Measurements from ENCODE around the gene WWTR1.

Gene WWTR1

DNA sequence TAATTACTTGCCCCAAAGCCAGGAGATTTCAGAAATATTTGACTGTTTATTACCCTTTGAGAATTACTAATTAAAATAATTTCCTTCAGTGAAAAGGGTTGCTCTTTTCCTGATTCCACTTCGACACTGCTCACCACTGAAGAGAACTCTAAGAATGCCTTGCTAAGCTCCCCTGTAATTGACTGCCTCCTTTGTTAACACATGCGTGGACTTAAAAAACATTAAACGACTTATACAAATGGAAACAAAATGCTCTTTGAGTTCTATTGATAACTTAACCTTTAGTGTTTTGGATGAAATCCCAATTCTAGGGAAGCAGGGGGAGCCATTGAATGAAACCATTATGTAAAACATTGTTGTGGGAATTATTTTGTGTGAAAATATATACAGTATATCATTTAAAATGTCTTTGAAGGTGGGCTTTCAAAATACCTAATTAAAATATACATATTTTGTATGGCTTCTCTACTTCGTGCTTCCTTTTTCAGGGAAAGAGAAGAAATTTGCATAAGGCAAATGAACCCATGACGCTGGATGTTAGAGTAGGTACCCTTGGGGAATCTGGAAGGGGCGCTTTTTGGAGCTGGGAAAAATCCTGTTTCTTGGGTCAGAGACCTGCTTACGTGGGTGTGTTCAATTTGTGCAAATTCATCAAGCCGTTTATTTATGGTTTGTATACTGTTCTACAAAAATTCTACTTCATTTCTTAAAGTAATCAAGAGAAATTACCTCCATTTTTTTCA lies 64.2 kb downstream of the WWTR1 start:
- no peak for DNase-seq (ENCODE audit: low spot score)

DNA sequence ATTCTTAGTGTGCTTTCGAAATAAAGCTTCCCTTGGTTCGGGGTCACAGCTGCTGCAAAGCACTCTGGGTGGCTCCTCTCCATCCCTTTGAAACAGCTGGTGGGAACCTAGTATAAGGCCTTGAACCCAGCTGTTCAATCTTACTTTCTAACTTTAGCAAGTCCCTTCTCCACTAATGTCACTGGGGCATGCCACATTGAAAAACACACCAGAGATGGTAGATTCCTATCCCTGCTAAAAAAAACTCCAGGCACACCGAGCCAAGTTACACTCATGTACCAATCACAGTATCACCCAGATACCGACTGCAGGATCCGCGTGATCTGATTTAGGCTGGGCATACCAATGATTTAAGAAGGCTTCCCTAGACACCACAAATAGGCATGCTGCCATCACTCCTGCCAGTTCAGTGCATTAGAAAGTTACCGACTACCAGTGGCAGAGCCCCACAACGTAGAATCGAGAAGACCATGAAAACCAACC lies 65.0 kb downstream of the WWTR1 start:
- DNase-seq (ENCODE audit: low spot score): no peak

- no peak for DNase-seq (ENCODE audit: low spot score)
Measured at GRCh38 chr3:149590691-149591441, 67.0 kb downstream of the WWTR1 start.

- no peak for DNase-seq (ENCODE audit: low spot score)
Measured at GRCh38 chr3:149589332-149589731, 68.5 kb downstream of the WWTR1 start.

DNA sequence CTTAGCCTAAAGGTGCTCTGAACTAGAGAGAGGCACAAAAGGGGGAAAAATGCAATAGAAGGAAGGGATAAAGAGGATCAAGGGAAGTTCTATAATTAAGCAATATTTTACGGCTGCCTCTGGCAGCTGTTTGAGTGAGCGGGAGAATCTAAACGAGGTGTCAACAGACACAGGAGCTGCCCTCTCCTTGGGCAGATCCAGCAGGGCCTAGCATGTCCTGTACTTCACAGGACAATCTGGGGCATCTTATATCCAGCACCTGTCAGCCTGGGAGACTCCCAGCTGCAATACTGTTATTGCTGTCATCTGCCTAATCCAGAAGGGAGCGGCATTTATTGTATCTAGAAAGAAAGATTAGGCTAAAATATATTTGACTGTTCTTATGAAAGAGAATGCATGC lies 68.9 kb downstream of the WWTR1 start:
- DNase-seq (ENCODE audit: low spot score): no peak

DNA sequence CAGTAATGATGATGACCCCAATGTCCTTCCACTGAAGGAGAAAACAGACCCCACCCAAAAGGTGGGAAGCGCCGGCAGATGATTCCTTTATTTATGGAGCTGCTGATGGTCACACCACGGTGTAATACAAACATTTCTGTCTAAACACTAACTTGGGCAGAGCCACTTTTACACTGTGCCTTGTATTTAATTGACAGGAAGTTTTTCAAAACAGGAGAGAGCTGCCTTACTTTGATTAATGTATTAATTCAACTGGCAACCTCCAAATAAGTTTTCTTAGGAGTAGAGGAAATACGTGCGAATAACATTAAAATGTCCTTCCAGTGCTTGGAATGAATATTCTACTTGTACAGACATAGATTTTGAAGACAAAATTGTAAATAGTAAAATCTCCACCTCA lies 70.4 kb downstream of the WWTR1 start:
- DNase-seq (ENCODE audit: low spot score): no peak

DNA sequence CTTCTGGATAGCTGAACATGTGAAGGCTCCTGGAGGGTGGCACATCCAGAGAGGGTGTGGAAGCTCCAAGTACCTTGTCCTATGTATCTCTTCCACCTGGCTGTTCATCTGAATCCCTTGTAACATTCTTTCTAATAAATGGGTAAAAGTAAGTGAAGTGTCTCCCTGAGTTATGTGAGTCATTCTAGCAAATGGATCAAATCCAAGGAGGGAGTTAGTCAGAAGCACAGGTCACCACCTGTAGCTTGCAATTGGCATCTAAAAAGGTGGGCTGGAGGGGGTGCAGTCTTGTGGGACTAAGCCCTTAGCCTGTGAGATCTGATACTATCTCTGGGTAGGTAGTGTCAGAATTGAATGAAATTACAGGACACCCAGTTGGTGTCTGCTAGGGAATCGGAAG lies 71.0 kb downstream of the WWTR1 start:
- no peak for DNase-seq (ENCODE audit: low spot score)

GRCh38 chr3:149585401-149585726 lies 72.5 kb downstream of the WWTR1 start:
- DNase-seq (ENCODE audit: low spot score): no peak

DNA sequence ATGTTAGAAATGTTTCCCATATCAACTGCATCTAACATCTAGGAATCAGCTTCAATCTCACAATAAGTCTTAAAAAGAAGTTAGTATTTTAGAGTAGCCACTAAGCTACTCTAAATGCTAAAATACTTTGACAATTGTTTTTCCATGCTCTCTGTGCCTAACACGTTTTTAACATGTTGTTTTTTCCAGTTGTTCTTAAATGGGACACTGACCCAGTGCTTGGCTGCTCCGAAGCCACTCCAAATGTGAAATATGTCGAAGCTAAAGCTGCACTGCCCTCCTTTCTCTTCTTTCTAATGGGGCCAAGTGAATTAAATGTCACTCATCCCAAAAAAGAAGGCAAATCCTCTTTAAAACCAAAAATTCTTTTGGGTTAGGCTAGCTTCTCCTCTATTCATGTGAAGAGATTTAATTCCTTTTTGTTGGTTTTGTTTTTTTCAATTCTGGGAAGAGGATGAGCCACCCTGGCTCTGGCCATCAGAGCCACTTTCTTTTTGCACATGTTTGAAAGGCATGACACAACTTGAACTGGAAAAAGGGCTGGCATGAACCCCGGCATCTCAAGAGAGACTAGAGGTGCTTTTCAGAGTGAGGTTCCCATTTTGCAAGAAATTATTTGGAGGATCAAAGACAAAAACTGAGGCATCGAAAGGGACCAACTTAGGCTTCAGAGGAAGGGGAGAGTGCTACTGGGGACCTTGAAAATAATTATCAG lies 73.7 kb downstream of the WWTR1 start:
- DNase-seq (ENCODE audit: low spot score): no peak

DNA sequence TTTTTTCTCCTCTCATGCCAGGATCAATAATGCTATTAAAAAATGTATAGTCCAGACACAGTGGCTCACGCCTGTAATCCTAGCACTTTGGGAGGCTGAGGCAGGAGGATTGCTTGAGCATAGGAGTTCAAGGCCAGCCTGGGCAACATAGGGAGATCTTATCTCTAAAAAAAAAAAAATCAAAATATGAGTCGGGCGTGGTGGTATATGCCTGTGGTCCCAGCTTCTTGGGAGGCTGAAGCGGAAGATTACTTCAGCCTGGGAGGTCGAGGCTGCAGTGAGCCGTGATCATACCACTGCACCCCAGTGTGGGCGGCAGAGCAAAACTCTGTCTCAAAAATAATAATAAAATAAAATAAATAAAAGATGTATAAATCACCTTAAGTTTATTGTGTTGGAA lies 75.4 kb downstream of the WWTR1 start:
- DNase-seq (ENCODE audit: low spot score): no peak

DNA sequence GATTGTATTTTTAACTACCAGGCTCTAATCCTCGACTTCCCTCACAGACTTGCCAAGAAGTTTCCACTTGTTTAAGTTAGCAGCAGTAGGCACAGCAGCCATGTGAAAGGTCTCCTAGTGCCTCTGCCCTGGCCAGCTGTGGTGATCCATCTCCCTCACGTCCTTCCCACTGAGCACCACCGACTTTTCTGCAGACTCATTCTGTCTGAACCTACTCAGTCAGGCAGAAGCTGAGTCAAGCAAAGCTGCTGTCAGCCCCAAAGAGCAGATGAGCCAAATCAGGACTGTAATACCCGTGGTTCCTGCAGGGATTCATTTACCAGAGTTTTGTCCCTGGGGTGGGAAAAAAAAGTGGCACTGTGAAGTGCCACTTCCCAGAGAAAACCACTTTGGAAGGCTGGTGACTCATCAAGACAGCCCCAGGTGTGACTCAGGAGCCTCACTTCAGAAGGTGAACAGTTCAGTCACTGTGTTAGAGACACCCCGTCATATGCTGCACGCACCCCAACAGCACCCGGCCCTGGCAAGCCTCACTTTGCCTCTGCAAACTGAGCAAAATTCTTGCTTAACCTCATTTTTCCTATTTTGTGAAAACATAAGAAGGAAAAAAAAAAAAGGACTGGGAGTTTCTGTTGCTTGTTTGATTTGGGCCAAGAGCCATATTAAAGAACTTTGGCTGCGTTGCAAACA lies 76.0 kb downstream of the WWTR1 start:
- DNase-seq (ENCODE audit: low spot score): no peak

- no peak for DNase-seq (ENCODE audit: low spot score)
Measured at GRCh38 chr3:149581248-149581647, 76.6 kb downstream of the WWTR1 start.

GRCh38 chr3:149579838-149580542 lies 77.8 kb downstream of the WWTR1 start:
- DNase-seq (ENCODE audit: low spot score): no peak

DNA sequence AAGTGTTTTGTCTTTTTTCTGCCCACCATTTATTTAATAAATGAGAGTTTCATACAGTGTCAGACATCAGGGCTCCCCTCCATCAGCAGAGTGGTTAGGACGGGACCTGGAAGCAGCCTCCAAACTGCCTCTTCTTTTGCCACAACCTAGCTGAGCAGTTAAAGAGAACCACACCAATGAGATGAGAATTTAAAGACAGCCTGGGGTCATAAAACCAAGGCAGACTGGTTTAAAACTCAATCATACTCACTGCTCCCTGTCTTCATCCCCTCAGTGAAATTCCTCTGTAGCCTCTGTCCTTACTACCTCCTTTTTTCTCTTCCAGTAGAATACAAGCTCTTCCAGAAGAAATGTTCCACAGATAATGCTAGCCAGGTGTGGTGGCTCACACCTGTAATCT lies 78.7 kb downstream of the WWTR1 start:
- DNase-seq (ENCODE audit: low spot score): no peak

DNA sequence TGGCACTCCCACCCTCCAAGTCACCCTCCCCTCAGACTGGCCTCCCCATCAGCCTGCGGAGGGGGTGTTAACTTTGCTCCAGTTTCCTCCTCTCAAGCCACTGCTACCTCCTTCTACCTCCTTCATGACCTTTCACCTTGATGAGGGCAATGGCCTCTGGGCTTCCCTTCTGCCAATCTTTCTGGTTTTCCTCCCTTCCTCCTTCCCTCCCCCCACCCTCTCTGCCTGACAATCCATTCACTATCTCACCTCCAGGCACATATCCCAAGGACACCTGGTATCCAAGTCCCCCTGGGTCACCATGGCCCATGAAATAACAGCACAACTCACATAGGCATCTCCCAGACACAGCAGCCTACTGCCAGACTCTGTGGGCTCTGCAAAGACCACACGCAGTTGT lies 80.0 kb downstream of the WWTR1 start:
- DNase-seq (ENCODE audit: low spot score): no peak

DNA sequence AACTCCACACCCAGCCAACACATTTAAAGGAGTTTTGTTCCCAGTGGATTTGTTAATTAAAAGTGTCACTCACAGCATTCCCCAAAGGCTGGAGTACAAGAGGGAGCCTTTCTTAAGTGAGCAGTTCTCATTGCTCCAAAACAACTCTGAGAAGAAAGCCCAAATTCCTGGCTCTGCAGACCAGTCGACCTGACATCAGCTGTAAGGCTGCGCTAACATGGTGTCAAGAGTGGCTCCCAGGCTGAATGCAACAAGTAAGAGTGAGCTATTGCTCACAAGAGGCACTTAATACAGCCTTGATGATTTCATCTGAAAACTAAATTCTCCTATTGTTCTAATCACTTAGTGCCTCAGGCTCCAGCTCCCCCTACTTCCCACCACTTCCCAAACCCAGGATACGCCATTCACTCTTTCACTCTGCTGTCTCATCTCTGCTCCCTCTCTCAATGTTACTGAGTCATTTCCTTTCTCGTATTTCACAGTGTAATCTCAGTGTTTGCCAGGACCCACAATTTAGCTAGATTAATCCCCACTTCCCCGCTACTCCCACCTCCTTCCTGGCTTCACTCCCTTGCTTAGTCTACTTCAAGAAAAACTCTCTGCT lies 81.8 kb downstream of the WWTR1 start:
- DNase-seq (ENCODE audit: low spot score): no peak

DNA sequence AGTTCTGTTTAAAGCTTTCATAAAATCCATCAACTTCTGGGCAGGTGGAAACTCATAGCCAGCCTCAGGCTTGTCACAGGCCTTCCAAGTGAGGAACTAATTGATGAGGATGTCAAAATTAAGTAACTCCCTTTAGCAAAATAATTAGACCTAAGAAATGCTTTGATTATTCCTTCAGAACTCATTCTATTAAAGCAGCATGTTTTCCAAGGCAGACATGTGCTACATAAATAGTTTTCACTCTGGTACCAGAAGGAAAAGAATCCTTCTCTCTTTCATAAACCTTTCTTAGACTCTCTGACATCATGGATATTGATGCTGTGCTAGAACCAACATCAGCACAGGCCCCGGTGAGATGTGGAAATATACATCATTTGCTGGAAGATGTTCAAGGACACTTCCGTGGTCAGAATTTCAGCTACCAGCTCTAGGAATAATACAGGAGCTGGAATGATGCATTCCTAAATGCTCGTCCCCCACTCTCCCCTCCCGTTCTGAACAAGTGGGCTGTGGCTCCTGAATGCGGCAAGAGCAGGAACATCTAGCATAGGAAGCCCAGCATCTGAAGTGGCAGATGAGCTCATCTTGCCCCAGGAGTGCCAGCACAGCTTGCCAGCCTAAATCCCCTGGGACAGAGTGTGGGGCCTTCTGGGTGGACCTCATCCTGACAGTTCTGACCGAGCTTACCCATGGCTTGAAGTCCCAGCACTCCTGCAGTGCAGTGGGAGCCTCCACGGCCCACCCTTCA lies 82.4 kb downstream of the WWTR1 start:
- no peak for DNase-seq (ENCODE audit: low spot score)

GRCh38 chr3:149572796-149573414 lies 84.9 kb downstream of the WWTR1 start:
- DNase-seq (ENCODE audit: low spot score): no peak

DNA sequence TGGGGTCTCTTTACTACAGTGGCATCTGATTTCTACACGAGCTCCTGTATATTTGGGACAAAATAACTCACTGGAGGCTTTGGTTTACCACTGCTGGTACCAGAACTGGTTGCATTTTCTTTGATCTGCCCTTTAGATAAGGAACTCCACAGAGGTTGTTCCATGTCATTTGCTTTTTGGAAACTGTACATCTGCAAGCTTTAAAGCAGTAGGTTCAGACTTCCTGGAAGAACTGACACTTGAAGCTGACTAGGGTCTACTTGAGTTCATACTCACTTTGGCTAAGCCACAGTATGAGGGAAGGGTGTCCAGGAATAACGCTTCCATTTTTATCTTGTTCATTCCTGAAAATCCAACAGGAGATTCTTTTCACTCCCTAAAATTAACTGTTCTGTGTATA lies 86.4 kb downstream of the WWTR1 start:
- no peak for DNase-seq (ENCODE audit: low spot score)

GRCh38 chr3:149570016-149570415 lies 87.8 kb downstream of the WWTR1 start:
- no peak for DNase-seq (ENCODE audit: low spot score)

Measured in hematopoietic multipotent progenitor cell treated with erythropoietin and hydrocortisone succinate and interleukin-3 and kit ligand, for 15 days (in vitro differentiated cells).